B cell (primary cell): Measurements from ENCODE around the gene GIGYF2.

Experiments used
- CTCF ChIP-seq: fragments of 200-600 bp; IDR thresholded peaks from one replicate; pipeline ENCODE4 v1.8.0; 2022; ENCODE audit warnings: antibody characterized with exemption, mild to moderate bottlenecking
- EZH2 ChIP-seq: IDR thresholded peaks from 2 replicates; pipeline ENCODE4 v1.6.1; 2012; ENCODE audit warnings: borderline replicate concordance, low read depth, mild to moderate bottlenecking, moderate library complexity, low read length; ENCODE audit not compliant: insufficient read depth, poor library complexity, severe bottlenecking

DNA sequence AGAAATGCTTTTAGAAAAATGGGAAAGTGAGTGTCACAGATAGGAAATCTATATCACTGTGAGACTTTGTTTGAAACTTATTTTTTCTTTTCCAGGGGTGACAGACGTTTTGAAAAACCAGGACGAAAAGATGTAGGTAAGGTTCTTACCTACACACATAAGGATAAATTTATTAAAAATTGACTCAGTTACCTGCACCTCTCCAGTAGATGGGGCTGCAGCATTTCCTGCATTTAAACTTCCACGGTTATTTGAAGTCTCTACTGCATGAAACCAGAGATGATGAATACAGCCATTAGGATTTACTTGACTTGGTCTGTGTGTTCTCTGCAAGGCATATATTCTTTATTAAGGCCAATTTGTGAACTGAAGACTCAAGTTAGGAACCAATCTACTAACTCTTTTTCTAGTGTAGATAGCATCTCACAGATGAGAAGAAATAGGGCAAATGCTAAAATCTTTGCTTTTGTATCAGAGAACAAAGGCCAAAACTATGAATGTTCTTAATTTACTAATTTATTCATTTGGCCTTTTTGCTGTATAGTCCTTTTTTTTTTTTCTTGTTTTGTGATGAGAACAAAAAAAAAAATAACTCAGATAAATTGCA is 64.3 kb downstream of the GIGYF2 start:
- peak; percentile 77 for TF ChIP-seq CTCF
- no peak for TF ChIP-seq EZH2
